GM18870 (cell line): Measurements from ENCODE around the gene KCNJ1.
A peak's percentile ranks its signal among the peaks of the same experiment; 100 is the strongest.

Experiments
- ATAC-seq: cut with Tn5 transposase; IDR thresholded peaks from one replicate; pipeline ENCODE4 v1.9.1; 2021; ENCODE audit warnings: moderate library complexity; ENCODE audit not compliant: unreplicated experiment

Gene KCNJ1

DNA sequence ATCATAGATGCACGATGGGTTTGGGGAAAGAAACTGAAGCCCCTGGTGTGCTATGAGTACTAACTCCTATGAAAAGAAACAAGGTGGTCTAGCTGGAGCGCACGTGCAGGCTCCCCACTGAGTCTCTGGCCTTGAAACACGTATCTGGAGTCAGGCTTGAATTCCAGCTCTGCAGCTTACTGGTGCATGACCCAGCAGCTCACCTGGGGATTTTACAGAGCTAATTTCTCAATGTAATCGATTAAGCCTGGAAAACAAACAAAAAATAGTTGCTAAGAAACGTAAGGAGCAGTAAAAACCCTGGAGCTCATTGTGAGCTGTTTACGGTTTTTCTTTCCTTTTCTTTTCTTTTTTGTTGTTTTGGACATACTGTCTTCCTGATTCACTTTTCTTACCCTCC is 12.3 kb downstream of the KCNJ1 start:
- no peak for ATAC-seq

DNA sequence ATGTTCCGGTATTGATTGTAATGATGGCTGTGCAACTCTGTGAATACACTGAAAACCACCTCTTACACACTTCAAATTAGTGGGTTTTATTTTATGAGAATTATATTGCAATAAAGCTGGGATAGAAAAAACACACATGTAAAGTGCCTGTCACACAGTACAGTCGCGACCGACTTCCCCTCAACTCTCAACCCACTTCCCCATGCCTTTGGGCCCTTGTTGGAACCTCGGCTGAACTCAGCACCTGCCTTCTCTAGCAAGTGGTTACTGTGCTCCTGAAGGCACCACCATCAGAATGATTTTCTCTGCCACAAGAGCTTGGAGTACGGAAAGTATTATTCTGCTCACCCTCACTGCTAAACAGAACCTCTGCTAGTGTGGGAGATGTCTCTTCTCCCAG is 13.5 kb downstream of the KCNJ1 start:
- ATAC-seq, result no peak

DNA sequence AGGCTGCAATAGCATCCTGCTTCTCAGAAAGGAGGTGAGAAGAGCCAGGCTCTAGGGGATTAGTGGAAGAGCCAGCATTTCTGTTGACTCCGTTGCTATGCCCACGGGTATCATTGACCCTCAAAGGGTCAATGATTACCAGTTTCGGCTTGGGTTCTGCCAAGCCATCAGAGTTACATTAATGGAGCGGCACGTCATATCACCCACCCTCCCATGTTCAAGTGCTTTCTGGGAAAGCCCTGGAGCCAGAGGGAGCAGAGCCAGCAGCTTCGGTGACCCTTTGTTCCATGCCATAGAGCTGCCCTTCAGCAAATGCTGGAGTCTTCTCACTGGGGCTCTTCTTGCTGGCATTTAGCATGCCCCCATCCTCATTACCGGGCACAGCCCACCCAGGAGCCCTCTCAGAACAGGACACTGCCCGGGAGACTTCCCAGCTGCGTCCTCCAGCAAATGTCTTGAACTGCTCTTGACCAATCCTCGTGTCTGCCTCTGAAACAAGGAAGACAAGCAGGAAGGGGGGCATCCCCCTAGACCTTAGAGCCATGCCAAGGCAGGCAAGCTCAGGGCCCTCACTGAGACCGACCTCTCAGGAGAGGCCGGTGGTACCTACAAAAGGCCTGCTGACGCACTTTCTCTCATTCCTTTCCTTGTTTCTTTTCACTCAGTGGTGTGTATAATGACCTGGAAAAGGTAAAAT is 14.6 kb downstream of the KCNJ1 start:
- no peak for ATAC-seq

DNA sequence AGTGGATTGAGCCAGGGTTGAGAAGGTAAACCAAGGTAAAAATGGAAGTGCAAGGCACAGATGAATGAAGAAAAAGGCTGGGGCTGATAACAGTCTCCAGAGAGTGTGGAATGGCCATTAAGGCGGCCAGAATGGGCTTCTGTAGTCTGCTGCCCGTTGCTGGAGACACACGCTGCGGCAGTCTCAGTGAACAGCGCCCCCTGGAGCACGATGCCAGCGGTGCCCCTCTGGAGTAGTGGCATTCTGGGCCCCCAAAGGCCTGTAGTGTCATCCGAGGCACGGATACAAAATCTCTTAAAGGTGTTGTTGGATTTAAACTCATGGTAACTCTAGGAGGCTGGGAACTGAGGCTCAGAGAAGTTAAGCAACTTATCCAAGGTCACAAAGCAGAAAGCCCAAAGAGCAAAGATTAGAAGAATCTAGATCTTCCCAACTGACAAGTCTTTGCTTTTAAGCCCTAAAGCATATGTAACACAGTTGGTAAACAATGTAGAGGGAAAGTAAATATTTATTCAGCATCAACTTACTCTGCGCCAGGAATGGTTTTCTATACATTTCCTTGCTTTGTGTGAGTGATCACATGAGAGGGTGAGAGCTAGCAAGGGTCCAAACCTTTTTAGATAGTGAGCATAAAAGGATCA is 18.2 kb downstream of the KCNJ1 start:
- ATAC-seq, result peak; percentile 78

DNA sequence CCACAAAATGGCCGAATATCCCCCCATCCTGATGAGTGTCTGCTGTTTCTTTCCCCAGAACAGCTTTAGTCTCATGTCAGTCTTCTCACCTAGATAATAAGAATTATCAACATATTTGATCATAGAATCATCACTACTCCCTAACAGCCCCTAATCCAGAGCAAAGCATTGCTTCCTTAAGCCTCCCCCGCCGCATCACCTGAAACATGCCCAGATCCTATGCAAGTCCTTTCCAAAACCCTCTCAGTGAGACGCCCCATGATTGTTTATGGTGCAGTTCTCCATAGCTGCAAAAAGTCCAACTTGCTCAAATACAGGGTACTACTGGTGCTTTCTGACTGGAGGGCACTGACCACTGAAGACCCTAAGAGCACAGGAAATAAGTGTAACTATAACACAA is 20.1 kb downstream of the KCNJ1 start:
- ATAC-seq, result no peak

DNA sequence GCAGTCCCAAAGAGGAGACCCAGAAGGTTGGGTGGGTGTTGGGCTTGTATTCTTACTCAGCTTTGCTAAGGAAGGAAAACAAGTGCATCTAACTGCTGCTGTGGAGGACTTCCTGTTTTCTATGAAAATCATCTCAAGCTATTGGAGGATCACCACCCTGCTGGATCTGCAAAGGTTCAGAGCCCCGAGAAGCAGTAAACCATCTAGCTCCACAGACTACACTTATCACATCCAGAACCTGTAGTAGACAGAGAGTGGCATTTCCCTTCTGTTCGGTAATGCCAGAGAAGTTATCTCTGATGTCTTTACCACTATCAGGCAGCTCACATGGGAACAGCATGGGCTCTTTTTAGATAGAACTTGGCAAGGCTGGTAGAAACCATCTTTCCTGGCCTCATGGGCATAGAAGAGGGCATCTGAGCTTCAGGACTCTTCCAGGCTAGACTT is 21.7 kb downstream of the KCNJ1 start:
- no peak for ATAC-seq

DNA sequence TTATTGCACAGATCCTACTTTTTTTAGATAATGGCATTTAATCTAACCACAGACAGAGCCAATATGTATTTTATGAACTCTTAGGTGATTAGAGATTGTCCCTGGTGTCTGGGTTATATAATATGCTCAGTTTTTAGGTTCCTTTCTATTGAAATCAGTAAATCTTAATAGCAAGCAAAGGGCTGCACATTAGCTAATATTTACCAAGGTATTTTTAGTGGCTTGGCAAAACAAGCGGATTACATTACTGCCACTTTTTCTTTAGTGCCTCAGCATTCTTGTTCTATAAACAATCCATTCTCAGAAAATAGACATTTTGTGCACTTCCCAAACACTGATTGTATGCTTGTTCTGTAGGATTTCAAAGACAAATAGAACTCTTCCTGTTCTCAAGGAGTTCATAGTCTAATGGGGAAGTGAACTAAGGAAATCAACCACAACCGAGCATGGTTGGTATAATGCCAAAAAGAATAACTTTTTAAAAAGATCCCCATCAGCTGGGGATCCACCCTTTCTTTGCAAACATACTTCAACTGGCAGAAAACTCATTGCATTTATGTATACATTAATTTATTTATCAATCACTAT is 23.8 kb downstream of the KCNJ1 start:
- no peak for ATAC-seq

DNA sequence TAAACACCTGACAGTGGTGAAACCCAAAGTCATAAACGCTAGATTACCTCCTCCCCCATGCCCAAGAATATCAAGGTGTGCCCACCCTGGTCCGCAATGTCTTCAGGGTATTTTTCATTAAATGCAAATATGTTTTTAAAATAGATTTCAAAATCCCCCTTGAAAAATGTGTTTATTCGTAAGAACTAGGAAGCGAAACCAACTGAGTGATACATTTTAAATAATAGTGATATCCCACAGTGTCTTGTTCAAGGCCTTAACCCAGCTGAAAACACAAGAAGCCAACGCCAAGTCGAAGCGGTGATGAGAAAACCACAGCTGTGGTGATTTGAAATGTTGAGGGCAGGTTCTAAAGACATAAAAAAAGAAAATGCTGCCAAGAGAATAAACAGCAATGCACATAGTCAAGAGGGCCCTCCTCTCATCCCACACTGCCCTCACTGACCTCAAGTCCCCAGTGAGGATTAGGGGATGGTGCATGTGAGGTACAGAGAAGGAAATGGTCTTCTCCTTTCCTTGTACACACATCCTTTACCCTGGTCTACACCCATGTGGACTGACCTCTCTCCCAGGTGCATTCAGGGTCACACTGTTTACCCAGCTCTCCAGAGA is 25.5 kb downstream of the KCNJ1 start:
- ATAC-seq, result peak; percentile 46

DNA sequence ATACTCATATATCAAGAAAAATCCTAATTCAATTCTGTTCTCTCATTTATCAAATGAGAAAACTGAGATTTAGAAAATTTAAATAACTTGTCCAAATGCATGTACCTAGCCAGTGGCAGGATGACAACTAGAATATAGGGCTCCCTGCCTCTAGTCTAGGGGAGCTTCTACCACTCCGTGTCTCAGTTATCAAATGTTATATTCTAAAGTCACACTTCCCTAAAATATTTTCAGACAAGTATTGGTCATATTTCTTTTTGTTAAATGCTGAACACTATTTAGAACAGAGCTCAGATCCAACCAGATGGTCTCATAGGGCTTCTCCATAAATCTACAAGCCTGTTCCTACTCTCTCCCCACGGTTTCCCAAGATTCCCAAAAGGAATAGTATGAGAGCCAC is 26.3 kb downstream of the KCNJ1 start:
- no peak for ATAC-seq

DNA sequence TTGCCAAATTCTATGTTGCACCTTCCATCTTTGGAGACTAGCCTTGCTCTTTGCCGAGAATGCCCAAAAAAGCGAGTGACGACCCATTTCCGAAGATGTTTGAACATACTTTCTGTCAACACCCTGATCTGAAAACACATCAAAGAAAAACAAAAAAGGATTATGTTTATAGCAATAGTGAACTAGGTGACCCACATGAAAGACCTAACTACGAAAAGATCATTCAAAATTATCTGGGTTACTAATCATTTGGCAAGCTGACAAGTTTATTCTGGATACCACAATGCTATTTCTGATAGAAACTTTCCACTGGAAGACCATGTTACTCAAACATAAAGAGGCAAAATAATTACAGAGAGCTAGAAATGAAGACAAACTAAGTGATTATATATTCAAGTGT is 27.0 kb downstream of the KCNJ1 start:
- no peak for ATAC-seq

DNA sequence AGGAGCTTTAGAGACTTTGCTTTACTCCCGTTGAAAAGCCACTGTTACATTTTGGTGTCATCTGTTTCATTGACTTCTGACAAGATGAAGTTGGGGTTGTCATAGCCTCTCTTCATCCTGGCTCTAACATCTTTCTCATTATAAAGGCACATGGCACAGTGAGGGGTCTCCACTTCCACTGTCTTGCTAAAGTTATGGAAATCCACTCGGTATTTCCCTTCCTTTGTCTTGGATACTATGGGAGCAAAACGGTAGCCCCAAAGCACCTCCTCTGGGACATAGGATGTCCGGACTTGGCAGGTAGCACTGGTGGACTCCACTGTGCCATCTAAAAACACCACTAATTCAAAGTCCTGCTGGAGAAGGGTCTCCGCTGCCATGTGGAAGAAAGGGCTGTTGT is 28.0 kb downstream of the KCNJ1 start:
- ATAC-seq, result no peak

DNA sequence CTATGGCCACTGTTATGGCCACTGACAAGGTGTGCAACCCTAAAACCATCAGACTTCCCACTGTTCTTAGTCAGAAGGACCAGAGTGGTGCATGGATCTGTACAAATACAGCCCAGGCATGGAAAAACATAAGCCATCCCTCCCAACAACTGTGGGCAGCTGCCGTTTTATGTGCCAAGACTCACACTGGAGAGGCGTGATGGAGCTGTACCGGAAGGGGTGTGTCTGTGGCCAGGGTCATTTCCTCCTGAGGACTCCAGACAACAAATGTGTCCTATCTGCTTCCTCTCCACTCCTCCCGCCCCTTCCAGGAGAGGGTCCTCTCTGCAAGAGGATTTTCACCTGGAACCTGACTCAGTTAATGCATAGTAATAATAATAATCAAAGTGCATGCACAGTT is 29.5 kb downstream of the KCNJ1 start:
- ATAC-seq, result no peak

DNA sequence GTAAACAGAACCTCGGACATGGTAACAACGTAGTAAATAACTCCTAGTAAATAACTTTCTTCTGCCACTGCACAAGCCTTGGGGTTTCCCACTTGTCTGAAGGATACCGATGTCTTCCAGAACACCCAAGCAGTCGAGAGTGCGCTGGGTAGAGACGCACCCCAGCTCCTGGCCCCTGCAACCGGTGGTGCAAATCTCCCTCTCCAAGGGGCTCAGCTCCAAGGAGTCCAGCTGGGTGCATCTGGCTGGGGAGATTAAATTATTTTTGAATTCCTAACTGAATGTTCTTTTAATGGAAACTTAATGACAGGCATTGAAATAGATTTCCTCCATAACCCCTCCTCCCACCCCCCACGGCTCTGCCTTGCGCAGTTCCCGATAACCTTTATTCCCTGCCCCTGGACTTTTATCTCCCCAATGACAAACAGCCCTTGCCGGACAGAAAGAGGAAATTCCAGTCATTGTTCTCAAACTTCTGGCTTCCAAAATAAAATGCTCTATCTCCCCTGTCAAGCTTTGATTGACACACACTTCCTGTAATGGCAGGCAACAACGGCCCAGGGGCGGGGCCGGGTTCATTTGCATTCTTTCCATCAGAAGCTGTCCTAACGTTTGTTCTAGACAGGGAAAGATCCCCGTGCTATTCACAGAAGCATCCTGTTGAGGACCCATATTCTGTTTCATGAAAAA is 31.2 kb downstream of the KCNJ1 start:
- ATAC-seq, result no peak

DNA sequence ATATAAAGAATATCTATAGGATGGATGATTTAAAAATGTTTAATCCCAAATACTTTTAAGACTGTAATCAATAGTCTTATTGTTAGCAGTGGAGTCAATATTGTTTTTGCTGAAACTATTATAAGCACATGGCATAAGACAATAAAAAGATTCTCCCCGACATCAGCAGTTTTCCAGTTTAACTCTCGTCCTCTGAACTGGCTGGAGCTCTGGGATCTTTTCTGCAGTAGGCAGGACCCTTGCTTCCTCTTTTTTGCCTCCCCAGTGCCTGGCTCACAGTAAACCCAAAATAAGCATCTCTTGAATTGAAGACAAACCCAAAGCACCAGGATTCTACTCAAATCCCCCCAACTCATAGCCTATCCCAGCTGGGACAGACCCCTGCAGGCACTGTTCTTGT is 32.9 kb downstream of the KCNJ1 start:
- no peak for ATAC-seq

DNA sequence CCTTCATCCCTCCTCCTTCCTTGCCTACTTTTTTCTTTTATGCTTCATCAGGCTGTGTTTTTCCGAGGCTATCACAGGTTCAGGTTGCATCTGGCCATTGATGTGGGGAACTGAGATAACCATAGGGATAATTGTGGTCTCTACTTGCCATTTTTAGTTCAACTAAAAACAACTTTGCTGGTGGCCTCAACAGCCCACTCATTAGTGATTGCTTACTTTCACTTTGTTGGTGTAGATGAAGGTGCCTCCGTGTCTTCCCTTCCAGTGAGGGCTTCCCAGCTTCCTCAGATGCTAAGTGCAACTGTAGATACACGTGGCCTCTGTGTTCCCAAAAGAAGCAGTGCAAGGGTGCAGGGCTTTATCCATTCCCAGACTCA is 35.0 kb downstream of the KCNJ1 start:
- ATAC-seq, result no peak

DNA sequence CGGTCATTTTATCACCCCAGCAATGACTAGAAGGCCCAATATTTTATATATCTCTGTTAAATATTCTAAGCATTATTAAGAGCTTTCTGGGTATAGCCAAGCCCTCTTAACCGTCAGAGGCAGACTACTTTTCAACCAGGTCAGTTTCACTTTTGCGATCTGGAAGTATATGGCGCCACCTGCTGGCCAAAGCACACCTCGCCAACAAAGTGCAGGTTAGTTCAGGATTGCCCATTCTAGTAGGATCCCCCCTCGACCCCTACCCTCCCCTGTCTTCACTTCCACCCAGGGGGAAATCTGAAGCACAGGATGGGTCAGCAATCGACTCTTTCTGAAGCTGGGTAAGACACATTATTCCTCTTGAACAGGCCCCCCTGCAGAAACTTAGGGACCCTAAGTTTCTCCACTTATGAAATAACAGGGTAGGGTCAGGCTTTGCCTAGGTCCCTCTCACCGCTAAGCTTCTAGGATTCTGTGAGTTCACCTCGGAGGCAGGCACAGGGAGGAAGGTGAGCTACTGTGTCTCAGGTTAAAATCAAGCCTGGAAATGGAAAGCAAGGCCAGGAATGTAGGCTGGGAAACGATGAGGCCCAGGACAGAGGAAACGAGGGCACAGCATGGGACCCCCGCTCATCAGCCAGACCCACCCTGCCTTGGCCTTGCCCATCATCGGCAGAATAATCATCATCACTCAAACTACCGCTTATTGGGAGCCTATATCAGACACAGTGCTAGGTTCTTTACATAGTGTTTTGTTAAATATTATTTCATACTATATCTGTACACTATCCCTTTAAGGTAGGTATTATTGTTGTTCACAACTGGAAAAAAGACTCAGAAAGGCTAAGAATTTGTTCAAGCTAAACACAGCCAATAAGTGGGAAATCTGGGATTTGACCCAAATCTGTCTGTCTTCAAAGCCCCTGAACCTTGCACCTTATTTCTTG is 35.6 kb downstream of the KCNJ1 start:
- ATAC-seq, result peak; percentile 79

DNA sequence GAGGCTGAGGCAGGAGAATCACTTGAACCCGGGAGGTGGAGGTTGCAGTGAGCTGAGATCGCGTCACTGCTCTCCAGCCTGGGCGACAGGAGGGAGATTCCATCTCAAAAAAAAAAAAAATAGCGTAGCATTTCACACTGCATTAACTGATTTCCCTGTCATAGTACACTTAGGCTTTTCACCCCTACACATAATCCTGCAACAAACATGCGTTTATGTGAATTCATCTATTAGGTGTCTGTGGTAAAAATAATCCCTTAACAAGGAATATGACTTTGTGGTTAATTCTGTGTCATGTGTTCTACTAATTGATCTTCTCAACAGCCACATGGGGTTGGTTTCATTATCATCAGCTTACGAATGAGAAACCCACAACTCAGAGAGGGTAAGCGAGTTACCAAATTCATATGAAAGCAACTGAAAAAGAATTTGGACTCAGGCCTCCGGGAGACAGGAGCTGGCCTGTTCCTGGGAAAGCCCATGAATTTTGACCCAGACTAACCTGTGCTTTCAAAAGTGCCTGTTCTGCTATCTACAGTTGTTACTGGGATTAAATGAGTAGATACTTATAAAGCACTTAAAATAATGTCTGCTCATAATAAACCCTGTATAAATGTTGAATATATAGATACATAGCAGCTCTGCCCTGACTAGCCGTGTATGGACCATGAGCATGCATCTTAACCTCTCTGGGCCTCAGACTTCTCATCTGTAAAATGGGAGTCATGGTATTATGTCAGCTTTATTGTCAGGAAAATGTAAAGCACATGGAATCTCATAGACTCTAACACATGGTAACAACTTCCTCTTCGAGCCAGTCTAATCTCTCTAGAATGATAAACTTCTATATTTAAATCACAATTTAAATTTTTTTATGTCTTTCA is 36.6 kb downstream of the KCNJ1 start:
- peak; percentile 46 for ATAC-seq

DNA sequence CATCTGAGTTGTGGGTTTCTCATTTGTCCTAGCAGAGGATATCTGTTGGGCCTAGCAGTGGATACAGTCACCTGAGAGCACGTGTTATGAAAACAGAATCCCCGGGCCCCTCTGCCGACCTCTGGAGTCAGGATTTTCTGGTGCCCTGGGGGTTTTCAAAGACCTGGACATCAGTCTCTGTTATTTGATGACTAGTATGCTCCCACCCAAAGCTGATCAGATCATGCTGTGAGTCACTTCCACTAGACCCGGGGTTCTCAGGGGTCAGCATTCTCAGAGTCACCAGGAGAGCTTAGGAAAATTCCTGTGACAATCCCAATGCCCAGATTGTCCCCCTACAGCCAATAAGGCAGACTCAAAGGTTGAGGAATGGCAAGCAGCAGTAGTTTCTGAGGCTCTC is 38.7 kb downstream of the KCNJ1 start:
- ATAC-seq, result no peak

DNA sequence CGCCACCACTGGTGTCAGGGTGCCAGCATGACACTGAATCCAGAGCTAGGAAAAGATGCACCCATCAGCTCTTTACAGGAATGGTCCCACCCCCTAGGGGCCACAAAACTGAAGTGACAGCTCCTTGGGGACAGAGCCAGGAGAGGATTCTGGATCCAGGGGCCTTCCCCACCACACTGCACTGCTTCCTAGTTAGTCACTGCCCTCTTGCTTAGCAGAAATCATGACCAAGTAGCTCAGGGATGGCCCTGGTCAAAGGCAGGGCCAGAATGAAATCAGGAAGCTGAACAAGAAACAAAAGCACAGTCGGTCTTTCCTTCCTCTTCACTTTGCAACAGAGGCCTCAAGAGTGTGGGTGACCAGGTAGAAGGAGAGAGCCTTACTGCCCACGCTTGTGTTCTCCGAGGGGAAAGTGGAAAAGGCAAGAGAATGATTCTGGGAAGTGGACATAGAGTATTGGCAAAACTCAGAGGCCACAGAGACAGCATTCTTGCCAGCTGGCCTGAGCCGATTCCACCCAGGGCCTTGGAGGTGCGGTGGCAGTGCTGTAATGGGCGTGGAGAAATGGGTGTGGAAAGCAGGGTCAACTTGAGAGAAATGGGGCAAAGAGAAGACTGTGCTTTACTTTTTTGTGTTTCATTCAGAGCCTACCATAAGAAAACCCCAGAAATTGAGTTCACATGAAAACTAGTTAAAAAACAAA is 39.8 kb downstream of the KCNJ1 start:
- no peak for ATAC-seq
